C4-2B (cell line): ENCODE data around the gene AGAP5.
"Not testable (repeated sequence)": the region's sequence is repeated elsewhere in the genome, so short reads cannot be mapped to it uniquely, and the experiment has no call there.

Experiments
- H3K27ac ChIP-seq: fragments of 450-650 bp; 2 replicates; pipeline ENCODE4 v1.5.1; 2017
- CTCF ChIP-seq: fragments of 450-650 bp; conservative IDR thresholded peaks from 2 replicates; pipeline ENCODE4 v1.5.1; 2017; ENCODE audit warnings: mild to moderate bottlenecking
- ZFX ChIP-seq: fragments of 450-650 bp; IDR thresholded peaks from 2 replicates; pipeline ENCODE4 v1.6.1; 2017

Gene AGAP5

GRCh38 chr10:73734028-73734720 is 36.3 kb upstream of the AGAP5 start:
- no peak for TF ChIP-seq CTCF
- TF ChIP-seq ZFX = no peak
- H3K27ac ChIP-seq = no peak overlapping the region

GRCh38 chr10:73732931-73733623 is 35.2 kb upstream of the AGAP5 start:
- TF ChIP-seq ZFX (no peak), CTCF (no peak)

GRCh38 chr10:73732426-73732825 is 34.5 kb upstream of the AGAP5 start:
- no peak for TF ChIP-seq ZFX
- no peak for TF ChIP-seq CTCF
- H3K27ac ChIP-seq = no peak overlapping the region

More at GRCh38 chr10:73732931-73733623, 35.2 kb upstream of the AGAP5 start:
- no peak overlapping the region for H3K27ac ChIP-seq

- peak overlapping the region; percentile 9; the same call in 1 of the 2 replicates for H3K27ac ChIP-seq
- no peak for TF ChIP-seq CTCF
These were observed 33.9 kb upstream of the AGAP5 start for GRCh38 chr10:73731588-73732375.

- peak overlapping the region; percentile 82 for H3K27ac ChIP-seq
- TF ChIP-seq CTCF = no peak
- peak; percentile 65; the same call in 1 of the 2 replicates for TF ChIP-seq ZFX
These were observed 32.4 kb upstream of the AGAP5 start for GRCh38 chr10:73730153-73730906.

GRCh38 chr10:73729781-73730152 is 31.9 kb upstream of the AGAP5 start:
- H3K27ac ChIP-seq = peak overlapping the region; percentile 82

- TF ChIP-seq ZFX (no peak), CTCF (no peak)
- H3K27ac ChIP-seq = no peak overlapping the region
These were observed 25.6 kb upstream of the AGAP5 start for GRCh38 chr10:73723516-73723915.

- H3K27ac ChIP-seq = not testable (repeated sequence)
These were observed 22.7 kb upstream of the AGAP5 start for GRCh38 chr10:73720561-73720960.
